Measurements from ENCODE around the gene SERPINB8. TPM values are rescaled to one million over a fixed set of nuclear protein-coding genes. Genes with fewer than 3 reads are reported as not detected.

The SERPINB8 gene
- total RNA-seq: 6.9 and 8.9 TPM in 2 replicates

GRCh38 chr18:63969942-63970808 is at the start of gene SERPINB8:
SERPINB8 (plus strand) TSS chr18:63970081; CDS start chr18:63978309, 8,228 bp downstream.

GRCh38 chr18:63949068-63949737 is 20.7 kb upstream of the SERPINB8 start, which contains the start of gene HMSD:
HMSD (plus strand) TSS chr18:63949301; CDS start chr18:63953456, 4,155 bp downstream.

Other genes starting within 250 kb of the SERPINB8 start
- gene SERPINB7, start 194.7 kb upstream of the SERPINB8 start, total RNA-seq: not detected in 2 replicates
- not detected in 2 replicates for gene SERPINB2, start 82.4 kb upstream of the SERPINB8 start, total RNA-seq
- gene SERPINB10, start 62.1 kb upstream of the SERPINB8 start, total RNA-seq: not detected in 2 replicates
- gene HMSD, start 20.8 kb upstream of the SERPINB8 start, total RNA-seq: not detected in 2 replicates
- not detected in 2 replicates for gene LINC00305, start 179.0 kb downstream of the SERPINB8 start, total RNA-seq